Vagina (tissue), 2 donors: ENCODE results near the gene PLK3. TPM values are rescaled to one million over a fixed set of nuclear protein-coding genes. Genes with fewer than 3 reads are reported as not detected.

Experiments
- DNase-seq, 2 donors: peaks; one replicate each; pipeline ENCODE4 v3.0.0-alpha.2; 2017; ENCODE audit errors: extremely low spot score in 2 of 2
- H3K27ac ChIP-seq: fragments of 200-600 bp; sonication (generic); one replicate; pipeline ENCODE4 v1.5.1; 2019
- H3K27me3 ChIP-seq: fragments of 200-600 bp; sonication (generic); one replicate; pipeline ENCODE4 v1.5.1; 2019
- H3K36me3 ChIP-seq, 2 donors: fragments of 200-600 bp; sonication (generic); one replicate each; pipeline ENCODE4 v1.5.1; 2017 to 2019
- H3K4me1 ChIP-seq: fragments of 200-600 bp; sonication (generic); one replicate; pipeline ENCODE4 v1.5.1; 2019
- H3K4me3 ChIP-seq, 2 donors: fragments of 200-600 bp; sonication (generic); 1 replicate in 1 of 2; 2 replicates in 1 of 2; pipeline ENCODE4 v1.5.1; 2016 to 2019
- H3K9me3 ChIP-seq: fragments of 200-600 bp; sonication (generic); one replicate; pipeline ENCODE4 v1.5.1; 2019
- CTCF ChIP-seq, 3 experiments: fragments of 450-650 bp in 2 of 3; fragments of 200-600 bp in 1 of 3; sonication (generic) in 1 of 3; IDR thresholded peaks; one replicate each; pipeline ENCODE4 v1.5.1; 2017 to 2019; ENCODE audit warnings: antibody characterized with exemption in 3 of 3, mild to moderate bottlenecking in 2 of 3, moderate library complexity in 2 of 3
- POLR2A ChIP-seq, 2 donors: fragments of 450-650 bp; IDR thresholded peaks; one replicate each; pipeline ENCODE4 v1.6.1; 2017; ENCODE audit warnings: antibody characterized with exemption in 2 of 2, mild to moderate bottlenecking in 2 of 2, moderate library complexity in 2 of 2
- POLR2AphosphoS5 ChIP-seq, 2 donors: sonication (generic); formaldehyde crosslinking; IDR thresholded peaks; one replicate each; pipeline ENCODE4 v1.9.0; 2017; ENCODE audit warnings: antibody characterized with exemption in 2 of 2, mild to moderate bottlenecking in 2 of 2, low read depth in 1 of 2; ENCODE audit not compliant: insufficient read depth in 1 of 2
- intact Hi-C: fragments of 100-400 bp; cut with DNase I; formaldehyde crosslinking; loops from one replicate; pipeline ENCODE4 v1.15.1; 2023
- total RNA-seq: library from RNA; depleted of rRNA; stranded (reverse); fragments of >200 nt; gene quantifications from one replicate; pipeline ENCODE4 v1.2.3, GENCODE V29; 2016

PLK3 gene
- total RNA-seq, 1 donor from 2014 or later: 77.6 TPM

- H3K36me3 ChIP-seq: no peaks in the 10 kb centered on the region
- no peak for DNase-seq
- H3K4me1 ChIP-seq: peaks cover 8% of the 10 kb centered on the region
- no peak overlapping the region for H3K27ac ChIP-seq
- H3K4me3 ChIP-seq: no peak overlapping the region
- no peaks in the 10 kb centered on the region for H3K27me3 ChIP-seq
- no peaks in the 10 kb centered on the region for H3K9me3 ChIP-seq
- TF ChIP-seq POLR2AphosphoS5 (IDR thresholded peaks at IDR 0.05; ENCODE audit: insufficient read depth in 1 of 2, low read depth in 1 of 2) (no peak), POLR2A (IDR thresholded peaks at IDR 0.05) (no peak), CTCF (IDR thresholded peaks at IDR 0.05) (no peak)
- intact Hi-C loops: no loop called here
Measured at GRCh38 chr1:44846985-44847384, 46.8 kb downstream of the PLK3 start.

GRCh38 chr1:44847845-44848244 is 47.7 kb downstream of the PLK3 start:
- intact Hi-C loops: no loop called here
- no peak for DNase-seq
- no peaks in the 10 kb centered on the region for H3K9me3 ChIP-seq
- TF ChIP-seq CTCF (IDR thresholded peaks at IDR 0.05) (no peak), POLR2AphosphoS5 (IDR thresholded peaks at IDR 0.05; ENCODE audit: insufficient read depth in 1 of 2, low read depth in 1 of 2) (no peak), POLR2A (IDR thresholded peaks at IDR 0.05) (no peak)
- no peaks in the 10 kb centered on the region for H3K27me3 ChIP-seq
- no peak overlapping the region for H3K27ac ChIP-seq
- no peak overlapping the region for H3K4me3 ChIP-seq
- H3K36me3 ChIP-seq: no peaks in the 10 kb centered on the region
- peaks cover 1% of the 10 kb centered on the region for H3K4me1 ChIP-seq

- Histone ChIP-seq H3K36me3 (no peaks in the 10 kb centered on the region), H3K4me3 (no peak overlapping the region), H3K9me3 (no peaks in the 10 kb centered on the region), H3K4me1 (no peaks in the 10 kb centered on the region), H3K27me3 (no peaks in the 10 kb centered on the region), H3K27ac (no peak overlapping the region)
- intact Hi-C loops: no loop called here
- TF ChIP-seq POLR2AphosphoS5 (IDR thresholded peaks at IDR 0.05; ENCODE audit: insufficient read depth in 1 of 2, low read depth in 1 of 2) (no peak), POLR2A (IDR thresholded peaks at IDR 0.05) (no peak), CTCF (IDR thresholded peaks at IDR 0.05) (no peak)
- DNase-seq: no peak
Measured at GRCh38 chr1:44848456-44849181, 48.4 kb downstream of the PLK3 start.

- no peak for TF ChIP-seq CTCF (IDR thresholded peaks at IDR 0.05)
- TF ChIP-seq POLR2A (IDR thresholded peaks at IDR 0.05): no peak
- TF ChIP-seq POLR2AphosphoS5 (IDR thresholded peaks at IDR 0.05; ENCODE audit: insufficient read depth in 1 of 2, low read depth in 1 of 2): no peak
- Histone ChIP-seq H3K27me3 (no peaks in the 10 kb centered on the region), H3K4me1 (no peaks in the 10 kb centered on the region), H3K36me3 (no peaks in the 10 kb centered on the region), H3K27ac (no peak overlapping the region), H3K9me3 (no peaks in the 10 kb centered on the region), H3K4me3 (no peak overlapping the region)
- DNase-seq: no peak
- intact Hi-C loops: no loop called here
Measured at GRCh38 chr1:44849575-44850132, 49.5 kb downstream of the PLK3 start.

GRCh38 chr1:44851308-44851707 is 51.1 kb downstream of the PLK3 start:
- no peaks in the 10 kb centered on the region for H3K27me3 ChIP-seq
- H3K27ac ChIP-seq: no peak overlapping the region
- intact Hi-C loops: no loop called here
- H3K36me3 ChIP-seq: no peaks in the 10 kb centered on the region
- no peak for DNase-seq
- H3K9me3 ChIP-seq: no peaks in the 10 kb centered on the region
- TF ChIP-seq CTCF (IDR thresholded peaks at IDR 0.05) (no peak), POLR2A (IDR thresholded peaks at IDR 0.05) (no peak), POLR2AphosphoS5 (IDR thresholded peaks at IDR 0.05; ENCODE audit: insufficient read depth in 1 of 2, low read depth in 1 of 2) (no peak)
- H3K4me1 ChIP-seq: no peaks in the 10 kb centered on the region
- H3K4me3 ChIP-seq: no peak overlapping the region
